ENCODE measurements around the gene CLEC18C.
"Not testable (repeated sequence)": the region's sequence is repeated elsewhere in the genome, so short reads cannot be mapped to it uniquely, and the experiment has no call there.

The CLEC18C gene

DNA sequence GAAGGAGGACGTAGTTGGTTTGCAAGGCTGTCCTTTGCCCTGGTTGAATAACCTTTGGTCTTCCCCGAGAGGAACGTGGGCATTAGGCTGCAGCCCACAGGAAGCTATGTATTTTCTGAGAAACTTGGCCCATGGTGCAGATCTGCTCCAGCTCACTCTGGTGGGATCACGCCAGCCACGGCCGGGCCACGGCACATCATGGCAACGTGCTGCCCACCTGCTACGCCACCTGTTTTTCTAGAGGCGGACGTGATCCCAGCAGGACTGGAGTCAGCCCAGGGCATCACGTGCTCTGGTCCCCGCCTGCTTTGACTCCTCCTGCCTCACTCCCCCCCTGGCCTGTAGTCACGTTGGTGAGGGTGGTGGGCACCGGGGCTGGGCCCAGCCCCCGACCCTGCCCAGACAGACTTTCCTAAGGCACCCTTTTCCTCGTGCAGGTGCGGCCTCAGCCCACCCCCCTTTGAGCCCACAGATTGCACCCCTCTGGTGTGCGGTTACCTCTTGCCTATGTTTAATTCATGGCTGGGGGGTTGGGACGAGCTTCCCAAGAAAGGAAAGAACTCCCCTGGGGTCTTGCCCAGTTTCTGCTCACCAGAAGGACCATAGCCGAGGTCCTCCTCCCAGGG, at the start of gene CLEC18C:
TSS of gene CLEC18C (plus strand) at position 576 of the 626 bp plus-strand sequence. CDS start 492 bp downstream, outside the sequence.
- DNase-seq (ENCODE audit: low read depth) = not testable (repeated sequence)

DNA sequence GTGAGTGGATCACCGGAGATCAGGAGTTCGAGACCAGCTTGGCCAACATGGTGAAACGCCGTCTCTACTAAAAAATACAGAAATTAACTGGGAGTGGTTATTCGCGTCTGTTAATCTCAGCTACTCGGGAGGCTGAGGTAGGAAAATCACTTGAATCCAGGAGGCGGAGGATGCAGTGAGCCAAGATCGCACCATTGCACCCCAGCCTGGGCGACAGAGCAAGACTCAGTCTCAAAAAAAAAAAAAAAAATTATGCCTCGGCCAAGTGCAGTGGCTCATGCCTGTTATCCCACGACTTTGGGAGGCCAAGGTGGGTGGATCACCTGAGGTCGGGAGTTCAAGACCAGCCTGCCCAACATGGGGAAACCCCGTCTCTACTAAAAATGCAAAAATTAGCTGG, 49.8 kb upstream of the CLEC18C start:
- not testable (repeated sequence) for DNase-seq (ENCODE audit: low read depth)

DNA sequence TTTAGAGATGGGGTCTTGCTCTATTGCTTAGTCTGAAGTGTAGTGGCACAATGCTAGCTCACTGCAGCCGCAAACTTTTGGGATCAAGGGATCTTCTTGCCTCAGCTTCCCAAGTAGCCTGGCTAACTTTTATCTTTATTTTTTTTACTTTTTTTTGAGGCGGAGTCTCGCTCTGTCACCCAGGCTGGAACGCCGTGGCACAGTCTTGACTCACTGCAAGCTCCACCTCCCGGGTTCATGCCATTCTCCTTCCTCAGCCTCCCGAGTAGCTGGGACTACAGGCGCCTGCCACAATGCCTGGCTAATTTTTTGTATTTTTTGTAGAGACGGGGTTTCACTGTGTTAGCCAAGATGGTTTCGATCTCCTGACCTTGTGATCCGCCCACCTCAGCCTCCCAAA, 47.4 kb upstream of the CLEC18C start:
- not testable (repeated sequence) for DNase-seq (ENCODE audit: low read depth)

DNA sequence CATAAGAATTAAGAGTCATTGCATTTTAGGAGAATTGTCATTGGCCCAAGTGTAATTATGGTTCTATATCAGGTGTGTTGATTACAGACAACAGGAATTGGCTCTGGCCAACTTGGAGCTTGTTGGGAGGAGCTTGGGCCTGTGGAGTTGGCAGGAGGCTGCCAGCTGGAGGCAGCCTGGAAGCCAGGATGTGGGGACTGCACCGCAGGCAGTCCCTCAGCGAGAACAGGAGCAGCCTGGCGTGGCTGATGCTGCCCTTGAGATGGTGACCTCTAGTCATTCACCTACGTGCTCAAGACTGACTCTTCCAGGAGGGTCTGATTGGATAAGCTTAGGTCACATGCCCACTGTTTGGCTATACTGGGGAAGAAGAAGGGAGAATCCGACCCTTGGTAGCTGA, 45.9 kb upstream of the CLEC18C start:
- not testable (repeated sequence) for DNase-seq (ENCODE audit: low read depth)

DNA sequence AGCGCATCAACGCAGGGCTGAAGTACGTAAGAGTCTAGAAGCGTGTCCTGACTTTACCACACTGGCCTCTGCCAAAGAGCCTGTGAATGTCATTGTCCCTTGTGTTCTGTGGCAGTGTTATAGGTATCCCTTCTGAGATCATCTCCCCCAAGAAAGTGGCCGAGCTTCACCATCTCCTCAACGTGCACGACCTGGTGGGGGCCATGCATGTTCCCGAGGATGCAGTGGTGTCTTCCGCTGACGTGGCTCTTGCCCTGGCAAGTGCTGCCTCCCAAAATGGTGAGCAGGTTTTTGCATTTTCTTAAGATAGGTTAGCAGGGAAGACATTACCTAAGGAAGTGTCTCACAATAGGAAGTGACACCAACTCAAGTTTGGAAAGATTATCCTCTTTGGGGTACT, 44.7 kb upstream of the CLEC18C start:
- not testable (repeated sequence) for DNase-seq (ENCODE audit: low read depth)

DNA sequence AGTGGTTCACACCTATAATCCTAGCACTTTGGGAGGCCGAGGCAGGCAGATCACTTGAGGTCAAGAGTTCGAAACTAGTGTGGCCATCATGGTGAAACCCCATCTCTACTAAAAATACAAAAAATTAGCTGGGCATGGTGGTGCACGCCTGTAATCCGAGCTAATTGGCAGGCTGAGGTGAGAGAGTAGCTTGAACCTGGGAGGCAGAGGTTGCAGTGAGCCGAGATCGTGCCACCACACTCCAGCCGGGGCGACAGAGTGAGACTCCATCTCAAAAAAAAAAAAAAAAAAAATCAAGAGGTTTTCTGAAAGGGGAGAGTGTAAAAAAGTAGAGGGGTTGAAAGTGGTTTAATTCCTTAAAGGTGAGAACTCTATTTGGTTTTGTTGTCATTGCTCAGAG, 37.8 kb upstream of the CLEC18C start:
- not testable (repeated sequence) for DNase-seq (ENCODE audit: low read depth)

DNA sequence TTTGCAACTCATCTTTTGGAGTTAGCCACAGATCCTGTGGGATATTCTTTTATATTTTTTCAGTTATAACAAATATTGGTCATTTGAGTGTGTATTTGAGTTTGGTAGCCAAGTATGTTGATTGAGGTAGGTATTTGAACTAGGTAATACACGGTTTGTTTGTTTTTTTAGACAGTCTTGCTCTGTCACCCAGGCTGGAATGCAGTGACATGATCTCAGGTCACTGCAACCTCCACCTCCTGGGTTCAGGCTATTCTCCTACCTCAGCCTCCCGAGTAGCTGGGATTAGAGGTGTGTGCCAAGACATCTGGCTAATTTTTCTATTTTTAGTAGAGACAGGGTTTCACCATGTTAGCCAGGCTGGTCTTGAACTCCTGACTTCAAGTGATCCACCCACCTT, 37.0 kb upstream of the CLEC18C start:
- not testable (repeated sequence) for DNase-seq (ENCODE audit: low read depth)

DNA sequence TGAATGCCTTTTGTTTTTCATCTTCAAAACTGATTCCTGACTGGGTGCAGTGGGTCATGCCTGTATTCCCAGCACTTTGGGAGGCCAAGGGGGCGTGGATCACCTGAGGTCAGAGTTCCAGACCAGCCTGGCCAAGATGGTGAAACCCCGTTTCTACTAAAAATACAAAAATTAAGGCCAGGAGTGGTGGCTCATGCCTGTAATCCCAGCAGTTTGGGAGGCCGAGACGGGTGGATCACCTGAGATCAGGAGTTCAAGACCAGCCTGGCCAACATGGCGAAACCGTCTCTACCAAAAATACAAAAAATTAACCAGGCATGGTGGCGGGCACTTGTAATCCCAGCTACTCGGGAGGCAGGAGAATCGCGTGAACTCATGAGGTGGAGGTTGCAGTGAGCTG, 30.8 kb upstream of the CLEC18C start:
- not testable (repeated sequence) for DNase-seq (ENCODE audit: low read depth)

DNA sequence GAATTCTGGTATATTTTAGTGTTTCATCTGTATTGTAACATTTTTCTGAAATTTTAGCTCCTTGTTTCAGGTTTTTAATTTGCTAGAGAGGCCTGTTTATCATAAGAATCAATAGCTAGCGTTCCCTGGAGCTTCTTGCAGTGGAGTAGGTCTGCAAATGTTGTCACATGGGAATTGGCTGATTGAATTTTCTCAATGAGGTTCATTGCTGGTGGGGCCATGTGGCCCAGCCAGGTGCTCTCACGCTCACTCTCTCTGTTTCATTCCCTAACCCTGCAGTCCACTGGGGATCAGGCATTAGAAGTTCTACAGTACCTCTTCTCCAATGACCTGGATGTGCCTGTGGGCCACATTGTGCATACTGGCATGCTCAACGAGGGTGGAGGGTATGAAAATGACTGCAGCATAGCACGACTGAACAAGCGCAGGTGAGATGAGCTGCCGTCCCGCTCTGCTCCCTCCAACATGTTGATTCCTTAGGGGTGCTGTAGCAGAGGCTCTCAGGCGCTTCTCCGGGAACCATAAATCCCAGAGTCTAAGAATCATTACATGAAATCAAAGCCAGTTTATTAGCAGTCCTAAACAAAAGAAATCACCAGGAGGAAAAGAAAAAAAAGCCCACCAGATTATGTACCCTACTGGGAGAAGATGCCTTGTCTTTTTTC, 30.2 kb upstream of the CLEC18C start:
- not testable (repeated sequence) for DNase-seq (ENCODE audit: low read depth)

DNA sequence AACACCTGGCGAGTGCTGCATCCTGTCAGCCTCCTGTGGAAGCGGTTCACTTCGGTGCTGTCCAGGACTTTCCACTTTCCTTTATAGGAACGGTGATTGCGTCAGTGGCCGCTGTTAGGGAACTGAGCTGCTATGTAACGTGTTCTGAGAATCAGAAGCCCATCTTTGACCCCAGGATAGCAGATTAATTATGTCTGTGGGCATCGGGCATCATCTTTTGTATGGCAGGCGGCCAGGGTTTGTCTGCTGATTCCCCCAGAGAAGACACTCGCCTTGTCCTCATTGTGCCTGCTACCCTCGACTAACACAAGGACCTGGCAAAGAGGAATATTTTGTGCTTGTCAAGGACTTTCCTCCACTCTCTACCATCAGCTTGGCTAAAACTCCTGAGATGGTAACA, 25.7 kb upstream of the CLEC18C start:
- not testable (repeated sequence) for DNase-seq (ENCODE audit: low read depth)

DNA sequence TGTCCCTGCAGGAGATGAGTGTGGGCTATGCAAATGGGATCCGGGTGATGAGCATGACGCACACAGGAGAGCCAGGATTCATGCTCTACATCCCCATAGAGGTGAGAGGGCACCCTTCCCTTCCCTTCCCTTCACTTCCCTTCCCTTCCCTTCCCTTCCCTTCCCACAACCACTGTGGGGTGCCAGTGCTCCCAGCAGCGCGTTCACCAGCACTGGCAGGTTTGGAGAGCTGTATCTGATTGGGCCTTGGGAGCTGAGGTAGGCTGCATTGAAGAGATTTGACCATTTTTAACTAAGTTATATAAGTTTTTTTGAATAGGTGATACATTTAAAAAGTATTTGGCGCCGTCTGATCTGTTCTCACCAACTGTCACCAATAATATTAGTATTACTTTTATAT, 25.1 kb upstream of the CLEC18C start:
- DNase-seq (ENCODE audit: low read depth) = not testable (repeated sequence)

DNA sequence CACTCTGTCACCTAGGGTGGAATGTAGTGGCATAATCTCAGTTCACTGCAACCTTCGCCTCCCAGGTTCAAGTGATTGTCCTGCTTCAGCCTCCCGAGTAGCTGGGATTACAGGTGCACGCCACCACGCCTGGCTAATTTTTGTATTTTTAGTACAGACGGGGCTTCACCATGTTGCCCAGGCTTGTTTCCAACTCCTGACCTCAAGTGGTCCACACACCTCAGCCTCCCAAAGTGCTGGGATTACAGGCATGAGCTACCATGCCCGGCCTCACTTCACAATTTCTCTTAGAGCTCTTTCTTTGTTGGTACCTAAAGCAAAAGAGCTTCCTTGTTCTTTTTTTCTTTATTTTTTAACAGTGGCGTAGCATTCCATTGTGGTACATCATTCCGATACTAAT, 24.3 kb upstream of the CLEC18C start:
- not testable (repeated sequence) for DNase-seq (ENCODE audit: low read depth)

DNA sequence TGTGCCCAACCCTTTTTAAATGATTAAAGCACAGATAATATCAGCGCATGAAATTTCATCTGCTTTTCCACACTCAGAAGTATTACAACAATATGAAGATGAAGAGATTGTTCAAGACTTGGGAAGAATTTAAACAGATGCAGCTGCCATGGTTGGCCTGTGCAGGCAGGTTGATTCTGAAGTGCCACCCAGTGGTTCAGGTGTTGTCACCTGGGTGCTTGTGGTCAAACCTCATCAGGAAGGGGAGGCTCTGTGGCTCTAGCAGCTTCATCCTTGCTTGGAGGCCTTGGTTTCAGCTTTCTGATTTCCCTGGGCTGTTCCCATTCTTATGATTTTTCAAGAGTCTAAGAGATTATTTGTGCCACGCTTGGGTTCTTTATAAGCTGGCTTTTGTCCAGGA, 22.2 kb upstream of the CLEC18C start:
- no peak for DNase-seq (ENCODE audit: low read depth)

DNA sequence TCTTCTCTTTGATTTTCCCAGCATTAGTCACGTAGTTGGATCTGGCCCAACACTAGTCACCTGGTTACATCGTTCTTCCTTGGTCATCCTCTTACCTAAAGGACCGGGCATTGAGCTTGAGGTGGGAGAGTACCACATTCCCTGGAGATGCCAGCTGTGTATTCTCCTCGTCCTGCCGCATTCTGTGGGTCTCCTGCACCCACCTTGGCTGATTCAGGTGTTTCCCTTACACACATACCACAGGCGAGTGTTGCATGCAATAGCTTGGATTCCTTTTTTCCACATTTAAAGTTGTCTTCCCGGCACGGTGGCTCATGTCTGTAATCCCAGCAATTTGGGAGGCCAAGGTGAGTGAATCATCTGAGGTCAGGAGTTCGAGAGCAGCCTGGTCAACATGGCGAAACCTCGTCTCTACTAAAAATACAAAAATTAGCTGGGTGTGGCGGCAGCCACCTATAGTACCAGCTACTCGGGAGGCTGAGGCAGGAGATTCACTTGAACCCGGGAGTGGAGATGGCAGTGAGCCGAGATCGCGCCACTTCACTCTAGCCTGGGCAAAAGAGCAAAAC, 21.6 kb upstream of the CLEC18C start:
- no peak for DNase-seq (ENCODE audit: low read depth)

DNA sequence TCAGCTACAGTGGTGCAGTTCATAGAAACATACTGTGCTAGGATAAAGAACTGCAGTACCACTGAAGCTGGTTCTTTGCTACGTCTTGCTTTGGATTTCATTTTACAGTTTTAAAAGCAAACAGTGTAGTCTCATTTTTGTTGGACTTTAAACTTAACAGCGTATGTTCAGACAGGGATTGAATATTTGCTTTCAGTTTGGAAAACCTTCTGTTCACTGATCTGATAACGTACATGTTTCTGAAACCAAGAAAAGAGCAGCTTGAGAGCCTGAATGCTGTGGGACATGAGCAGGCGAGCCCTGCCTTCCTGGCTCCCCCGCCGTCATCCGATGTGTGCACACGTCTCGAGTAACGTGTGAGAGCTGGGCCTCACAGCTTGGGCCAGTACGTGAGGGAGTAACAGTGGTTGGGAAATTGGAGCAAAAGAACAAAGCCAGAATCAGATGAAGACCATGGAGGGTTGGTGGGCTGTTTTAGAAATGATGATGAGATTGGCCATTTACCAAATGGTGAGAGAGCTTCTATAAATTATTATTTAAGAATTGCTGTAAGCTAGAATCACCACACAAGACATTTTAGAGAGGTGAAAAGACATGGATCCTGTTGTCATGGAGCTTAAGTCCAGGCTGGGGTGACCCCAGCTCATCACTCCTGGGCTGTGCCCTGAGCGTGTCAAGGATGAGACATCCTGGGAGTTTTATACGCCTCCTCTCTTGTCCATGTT, 20.8 kb upstream of the CLEC18C start:
- DNase-seq (ENCODE audit: low read depth) = no peak

DNA sequence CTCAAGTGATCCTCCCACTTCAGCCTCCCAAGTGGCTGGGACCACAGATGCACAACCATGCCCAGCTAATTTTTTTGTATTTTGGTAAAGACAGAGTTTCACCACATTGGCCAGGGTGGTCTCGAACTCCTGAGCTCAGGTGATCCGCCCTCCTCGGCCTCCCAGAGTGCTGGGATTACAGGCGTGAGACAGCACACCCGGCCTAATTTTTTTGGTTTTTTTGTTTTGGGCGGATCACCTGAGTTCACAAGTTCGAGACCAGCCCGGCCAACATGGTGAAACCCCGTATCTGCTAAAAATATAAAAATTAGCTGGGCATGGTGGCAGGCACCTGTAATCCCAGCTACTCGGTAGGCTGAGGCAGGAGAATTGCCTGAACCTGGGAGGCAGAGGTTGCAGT, 18.9 kb upstream of the CLEC18C start:
- DNase-seq (ENCODE audit: low read depth) = not testable (repeated sequence)

DNA sequence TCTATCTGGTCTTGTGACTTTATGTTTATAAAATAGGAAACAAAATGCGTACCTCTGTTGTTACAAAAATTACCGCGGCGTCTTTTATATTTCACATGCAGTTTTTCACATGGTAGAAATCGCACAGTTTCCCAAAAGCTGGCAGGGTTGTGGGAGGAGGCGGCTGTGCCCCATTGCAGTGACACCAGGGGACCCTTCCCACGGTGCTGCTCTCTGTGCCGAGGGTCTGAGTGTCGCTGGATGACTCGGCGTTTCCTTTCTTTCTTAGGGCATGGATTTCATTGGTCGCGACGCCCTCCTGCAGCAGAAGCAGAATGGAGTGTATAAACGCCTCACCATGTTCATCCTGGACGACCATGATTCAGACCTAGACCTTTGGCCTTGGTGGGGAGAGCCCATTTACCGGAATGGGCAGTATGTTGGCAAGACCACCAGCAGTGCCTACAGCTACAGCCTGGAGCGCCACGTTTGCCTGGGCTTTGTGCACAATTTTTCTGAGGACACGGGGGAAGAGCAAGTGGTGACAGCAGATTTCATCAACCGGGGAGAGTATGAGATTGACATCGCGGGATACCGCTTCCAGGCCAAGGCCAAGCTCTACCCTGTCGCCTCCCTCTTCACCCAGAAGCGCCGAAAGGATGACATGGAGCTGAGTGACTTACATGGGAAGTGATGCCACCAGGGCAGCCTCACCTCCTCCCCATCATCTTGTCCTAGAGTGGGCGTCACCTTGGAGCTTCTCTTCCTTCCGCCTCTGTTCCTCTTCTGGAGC, 17.2 kb upstream of the CLEC18C start:
- no peak for DNase-seq (ENCODE audit: low read depth)

DNA sequence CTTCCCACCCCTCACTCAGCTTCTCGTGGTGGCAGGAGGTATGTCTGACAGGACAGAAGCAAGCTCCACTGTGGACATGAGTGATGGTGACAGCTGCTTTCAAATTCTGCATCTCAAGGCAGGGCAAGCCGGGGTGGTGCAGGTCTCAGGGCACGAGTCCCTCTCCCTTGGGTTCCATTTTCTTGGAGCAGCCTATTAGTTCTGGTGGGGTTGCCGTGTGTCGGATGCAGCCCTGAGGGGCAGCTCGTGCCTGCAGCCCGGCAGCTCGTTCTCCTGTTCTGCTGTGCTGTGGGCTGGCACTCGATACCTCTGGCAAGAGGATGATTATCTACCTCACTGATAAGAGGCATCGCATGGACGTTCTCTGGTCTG, 16.5 kb upstream of the CLEC18C start:
- no peak for DNase-seq (ENCODE audit: low read depth)

DNA sequence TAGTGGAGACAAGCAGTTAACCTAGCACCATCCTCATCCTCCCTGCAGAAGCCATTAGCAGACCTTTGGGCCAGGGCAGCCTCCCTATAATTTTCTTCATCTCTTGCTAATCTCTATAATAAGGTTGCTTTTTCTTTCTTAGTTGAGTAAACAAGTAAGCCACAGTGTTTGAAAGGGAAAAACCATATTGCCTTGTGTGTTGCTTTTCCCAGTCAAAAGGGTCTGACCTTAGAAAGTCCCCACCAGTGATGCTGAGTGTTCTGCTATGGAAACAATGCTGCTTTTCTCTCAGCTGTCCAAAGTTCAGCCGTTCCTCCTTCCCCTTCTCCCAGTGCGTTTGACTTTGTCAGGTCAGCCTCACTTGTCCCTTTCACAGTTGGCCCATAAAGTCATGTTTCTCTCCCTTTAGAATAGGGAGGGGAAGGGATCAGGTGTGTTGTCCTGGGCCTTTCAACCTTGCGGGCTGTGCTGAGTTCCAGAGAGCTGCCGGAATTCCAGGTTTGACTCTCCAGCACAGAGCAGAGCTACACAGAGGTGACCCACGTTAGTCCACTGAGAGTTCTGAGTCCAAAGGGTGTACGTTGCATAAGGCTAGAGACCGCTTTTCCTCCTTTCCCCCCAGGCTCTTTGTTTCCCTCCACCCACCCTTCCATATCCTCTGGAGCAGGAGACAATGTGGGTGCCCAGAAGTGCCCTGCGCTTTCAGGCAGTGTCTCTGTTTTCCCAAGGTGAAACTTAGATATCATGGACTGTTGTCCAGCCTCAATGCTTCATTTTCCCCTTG, 15.9 kb upstream of the CLEC18C start:
- DNase-seq (ENCODE audit: low read depth) = no peak

DNA sequence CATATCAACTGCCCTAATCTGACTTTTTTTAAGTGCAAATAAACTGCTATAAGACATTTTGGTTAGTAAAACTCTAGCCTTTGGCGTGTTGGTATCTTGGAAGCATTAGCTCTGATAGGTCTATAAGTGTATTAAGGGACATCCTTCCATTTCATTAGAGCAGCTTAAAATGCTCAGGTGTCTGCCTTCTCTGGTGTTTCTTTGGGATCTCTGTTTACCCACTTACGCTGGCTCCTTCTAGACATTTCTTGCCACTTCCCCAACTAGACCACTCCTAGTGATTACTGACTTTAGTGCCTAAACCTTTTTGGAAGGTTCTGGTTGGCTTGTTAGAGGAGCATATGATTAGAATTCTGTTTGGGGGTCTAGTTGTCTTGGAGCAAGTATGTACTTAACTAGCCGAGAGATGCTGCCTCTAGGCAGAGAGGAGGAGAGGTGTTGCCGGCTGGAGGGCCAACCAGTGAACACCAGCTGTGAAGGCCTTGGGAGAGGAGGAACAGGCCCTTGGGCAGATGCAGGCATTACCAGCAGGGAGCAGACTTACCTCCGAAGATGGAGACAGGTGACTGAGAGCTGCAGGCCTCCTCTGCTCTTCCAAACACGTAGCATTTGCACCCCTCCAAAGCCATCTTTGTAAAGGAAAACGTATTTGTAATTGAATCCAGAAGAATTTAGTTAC, 15.2 kb upstream of the CLEC18C start:
- no peak for DNase-seq (ENCODE audit: low read depth)
